ENCODE data around the gene TMEM94. TPM values are rescaled to one million over a fixed set of nuclear protein-coding genes. Genes with fewer than 3 reads are reported as not detected.

The TMEM94 gene
- total and polyA plus RNA-seq, 2 of the 13 experiments (the other 11 are each of a cell fraction or from before 2014, with no cell fraction given): 32.6 to 134 TPM

GRCh38 chr17:75515496-75516254 is 59.2 kb downstream of the TMEM94 start, which contains the start of gene CASKIN2 (continued):
- TF ChIP-seq ZNF441 (CRISPR knock-in tag; IDR thresholded peaks at IDR 0.05; ENCODE audit: borderline replicate concordance): peak; percentile 96
- peak; percentile 76 for TF ChIP-seq MTA1 (CRISPR knock-in tag; IDR thresholded peaks at IDR 0.05; ENCODE audit: borderline replicate concordance)
- TF ChIP-seq ZNF740 (CRISPR knock-in tag; IDR thresholded peaks at IDR 0.05): no peak
- TF ChIP-seq ZNF234 (CRISPR knock-in tag; conservative IDR thresholded peaks at IDR 0.05): peak; percentile 99
- peak; percentile 85 for TF ChIP-seq ZFX (CRISPR knock-in tag; IDR thresholded peaks at IDR 0.05; ENCODE audit: low read depth)
- no peak for TF ChIP-seq DPF2 (CRISPR knock-in tag; IDR thresholded peaks at IDR 0.05; ENCODE audit: borderline replicate concordance, low read depth)
- TF ChIP-seq ZNF761 (CRISPR knock-in tag; conservative IDR thresholded peaks at IDR 0.05): peak; percentile 78; the same call in 1 of the 2 replicates
- TF ChIP-seq ZNF33A (CRISPR knock-in tag; IDR thresholded peaks at IDR 0.05; ENCODE audit: borderline replicate concordance): 0 out of 2 replicates have a peak, but pooled peaks have one; percentile 50
- TF ChIP-seq ZNF101 (CRISPR knock-in tag; IDR thresholded peaks at IDR 0.05; ENCODE audit: borderline replicate concordance, low read depth): no peak; the same call in 1 of the 2 replicates
- TF ChIP-seq AKNA (CRISPR knock-in tag; IDR thresholded peaks at IDR 0.05; ENCODE audit: borderline replicate concordance): no peak
- TF ChIP-seq MLX (CRISPR knock-in tag; IDR thresholded peaks at IDR 0.05): peak; percentile 74; the same call in 1 of the 2 replicates
- TF ChIP-seq MTF2 (CRISPR knock-in tag; IDR thresholded peaks at IDR 0.05; ENCODE audit: borderline replicate concordance): peak; percentile 89
- peak; percentile 81; the same call in 1 of the 2 replicates for TF ChIP-seq CBX5 (CRISPR knock-in tag; IDR thresholded peaks at IDR 0.05; ENCODE audit: borderline replicate concordance)
- peak; percentile 96; the same call in 1 of the 2 replicates for TF ChIP-seq ATF6 (CRISPR knock-in tag; conservative IDR thresholded peaks at IDR 0.05)
- TF ChIP-seq ZNF576 (CRISPR knock-in tag; IDR thresholded peaks at IDR 0.05): peak; percentile 91; the same call in 1 of the 2 replicates
- TF ChIP-seq HIC2 (CRISPR knock-in tag; IDR thresholded peaks at IDR 0.05; ENCODE audit: low read depth): peak; percentile 81
- peak; percentile 99 for TF ChIP-seq ZNF709 (CRISPR knock-in tag; IDR thresholded peaks at IDR 0.05)

Measured in HepG2 (cell line).